HEK293T (cell line): ENCODE results near the gene PLCB4.

ENCODE experiments used
- CTCF ChIA-PET: fragments of 350-600 bp; formaldehyde crosslinking; extraction: SDS; loops from one replicate; lab custom pipeline; 2021; ENCODE audit warnings: antibody characterized with exemption, inconsistent platforms; lab: Yijun Ruan, JAX
- POLR2A ChIA-PET: fragments of 350-600 bp; formaldehyde crosslinking; extraction: SDS; loops from one replicate; lab custom pipeline; 2020; ENCODE audit warnings: antibody characterized with exemption, inconsistent platforms; lab: Yijun Ruan, JAX
- DNase-seq: peaks from one replicate; pipeline ENCODE4 v3.0.0; 2012; ENCODE audit warnings: mixed read lengths; ENCODE audit errors: extremely low spot score
- ARNT ChIP-seq: fragments of 450-650 bp; IDR thresholded peaks from 2 replicates; pipeline ENCODE4 v1.6.1; 2017; ENCODE audit warnings: mild to moderate bottlenecking
- BHLHE40 ChIP-seq: fragments of 450-650 bp; IDR thresholded peaks from 2 replicates; pipeline ENCODE4 v1.6.1; 2016; ENCODE audit warnings: mild to moderate bottlenecking, moderate library complexity, borderline replicate concordance
- CTBP1 ChIP-seq: fragments of 450-650 bp; IDR thresholded peaks from 2 replicates; pipeline ENCODE4 v1.6.1; 2016; ENCODE audit warnings: borderline replicate concordance
- ELF4 ChIP-seq: fragments of 450-650 bp; IDR thresholded peaks from 2 replicates; pipeline ENCODE4 v1.6.1; 2017; ENCODE audit warnings: antibody characterized with exemption
- FOXA1 ChIP-seq: fragments of 450-650 bp; IDR thresholded peaks from 2 replicates; pipeline ENCODE4 v1.6.1; 2016; ENCODE audit warnings: mild to moderate bottlenecking
- FOXK2 ChIP-seq: fragments of 450-650 bp; IDR thresholded peaks from 2 replicates; pipeline ENCODE4 v1.6.1; 2016; ENCODE audit warnings: mild to moderate bottlenecking
- FOXM1 ChIP-seq: fragments of 450-650 bp; IDR thresholded peaks from 2 replicates; pipeline ENCODE4 v1.6.1; 2017; ENCODE audit warnings: mild to moderate bottlenecking, borderline replicate concordance
- HDGF ChIP-seq: fragments of 450-650 bp; IDR thresholded peaks from 2 replicates; pipeline ENCODE4 v1.6.1; 2017; ENCODE audit warnings: antibody characterized with exemption, borderline replicate concordance
- L3MBTL2 ChIP-seq: fragments of 450-650 bp; conservative IDR thresholded peaks from 2 replicates; pipeline ENCODE4 v1.6.1; 2016; ENCODE audit warnings: mild to moderate bottlenecking
- LEF1 ChIP-seq: fragments of 450-650 bp; IDR thresholded peaks from 2 replicates; pipeline ENCODE4 v1.6.1; 2017; ENCODE audit warnings: mild to moderate bottlenecking, borderline replicate concordance
- NFRKB ChIP-seq: fragments of 450-650 bp; IDR thresholded peaks from 2 replicates; pipeline ENCODE4 v1.6.1; 2016; ENCODE audit warnings: mild to moderate bottlenecking, moderate library complexity
- SP1 ChIP-seq: fragments of 450-650 bp; IDR thresholded peaks from 2 replicates; pipeline ENCODE4 v1.6.1; 2017
- SUZ12 ChIP-seq: fragments of 450-650 bp; IDR thresholded peaks from 2 replicates; pipeline ENCODE4 v1.6.1; 2016; ENCODE audit warnings: mild to moderate bottlenecking
- TARDBP ChIP-seq: fragments of 450-650 bp; IDR thresholded peaks from 2 replicates; pipeline ENCODE4 v1.6.1; 2016
- ZNF384 ChIP-seq: fragments of 450-650 bp; IDR thresholded peaks from 2 replicates; pipeline ENCODE4 v1.6.1; 2016
- TF ChIP-seq, protein P1 (sequence below): fragments of 450-650 bp; IDR thresholded peaks from 2 replicates; pipeline ENCODE4 v1.6.1; 2016

Gene PLCB4

DNA sequence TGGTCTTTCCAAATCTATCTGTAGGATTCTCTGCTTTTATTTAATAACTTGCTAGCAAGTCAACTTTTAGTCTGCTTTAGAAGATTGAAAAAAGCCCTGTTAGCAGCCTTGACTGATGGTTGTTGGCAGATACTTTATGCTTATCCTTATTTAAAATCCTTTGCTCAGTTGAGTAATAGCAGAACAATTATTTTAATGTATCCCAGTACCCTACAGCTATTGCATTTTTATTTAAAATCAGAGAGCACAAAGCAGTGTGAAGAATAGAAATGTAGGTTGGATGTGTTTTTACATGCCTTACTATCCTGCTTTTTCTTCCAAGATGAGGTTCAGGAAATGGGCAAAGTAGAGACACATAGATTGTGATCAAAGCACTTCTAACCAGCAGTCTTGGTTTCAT, 298.4 kb downstream of the PLCB4 start:
- ChIA-PET CTCF (interaction anchor here (0.6 to 1.0 kb wide), 2 partner anchors 513 to 608 kb away, joined by 3 to 4 read pairs; no protein-coding TSS in a partner anchor), POLR2A (no interaction called here)
- DNase-seq = no peak
- TF ChIP-seq, protein P1, sequence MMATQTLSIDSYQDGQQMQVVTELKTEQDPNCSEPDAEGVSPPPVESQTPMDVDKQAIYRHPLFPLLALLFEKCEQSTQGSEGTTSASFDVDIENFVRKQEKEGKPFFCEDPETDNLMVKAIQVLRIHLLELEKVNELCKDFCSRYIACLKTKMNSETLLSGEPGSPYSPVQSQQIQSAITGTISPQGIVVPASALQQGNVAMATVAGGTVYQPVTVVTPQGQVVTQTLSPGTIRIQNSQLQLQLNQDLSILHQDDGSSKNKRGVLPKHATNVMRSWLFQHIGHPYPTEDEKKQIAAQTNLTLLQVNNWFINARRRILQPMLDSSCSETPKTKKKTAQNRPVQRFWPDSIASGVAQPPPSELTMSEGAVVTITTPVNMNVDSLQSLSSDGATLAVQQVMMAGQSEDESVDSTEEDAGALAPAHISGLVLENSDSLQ = no peak
- TF ChIP-seq SP1 (no peak), FOXA1 (no peak), NFRKB (no peak), FOXM1 (no peak), CTBP1 (no peak), HDGF (no peak), BHLHE40 (no peak), ELF4 (no peak), LEF1 (no peak), L3MBTL2 (no peak), TARDBP (no peak), ZNF384 (no peak), FOXK2 (no peak), SUZ12 (no peak), ARNT (no peak)

DNA sequence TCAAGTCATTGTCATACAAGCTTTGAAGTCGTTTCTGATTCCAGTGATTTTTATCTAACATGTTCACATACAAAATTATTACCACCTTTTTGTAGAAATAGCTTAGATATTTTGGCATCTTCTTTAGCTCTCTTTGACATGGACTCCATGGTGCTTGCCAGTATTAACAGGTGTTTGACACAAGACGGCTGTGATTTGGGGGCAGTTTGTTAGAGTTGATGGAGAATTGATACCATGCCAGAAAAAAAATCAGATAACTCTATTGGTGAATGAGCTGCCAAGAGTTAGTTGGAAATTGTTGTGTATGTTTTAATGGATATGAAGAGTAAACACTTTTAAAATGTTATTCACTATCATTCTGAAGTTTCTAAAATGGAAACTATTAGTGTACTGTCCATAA, 298.9 kb downstream of the PLCB4 start:
- no peak for DNase-seq
- TF ChIP-seq SP1 = no peak
- TF ChIP-seq BHLHE40 = no peak
- CTCF ChIA-PET = interaction anchor here (0.6 to 1.0 kb wide), 2 partner anchors 514 to 608 kb away, joined by 3 to 4 read pairs; no protein-coding TSS in a partner anchor
- POLR2A ChIA-PET = interaction anchor here (0.6 kb wide), 1 partner anchor 689 kb away, joined by 3 read pairs; no protein-coding TSS in a partner anchor

DNA sequence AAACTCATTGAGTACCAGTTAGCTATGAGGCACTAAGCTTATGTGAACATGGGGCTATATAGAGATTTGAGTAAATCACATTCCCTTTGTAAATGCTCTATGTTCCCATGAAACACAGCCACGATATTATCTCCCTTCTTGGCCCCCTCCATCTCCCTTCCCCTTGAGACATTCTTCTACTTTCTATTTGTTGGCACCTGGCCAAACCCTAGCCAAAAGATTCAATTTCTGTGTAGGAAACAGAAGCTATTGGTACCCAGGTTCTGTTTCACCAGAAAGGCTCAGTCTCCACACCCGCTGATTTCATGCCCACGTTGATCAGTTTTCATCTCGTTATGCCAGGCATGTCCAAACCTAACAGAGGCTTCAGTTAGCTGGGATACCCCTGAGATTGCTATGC, 300.0 kb downstream of the PLCB4 start:
- CTCF ChIA-PET = no interaction called here
- no peak for TF ChIP-seq TARDBP
- TF ChIP-seq BHLHE40 = no peak
- TF ChIP-seq SUZ12 = no peak
- no peak for TF ChIP-seq FOXM1
- TF ChIP-seq SP1 = no peak
- no peak for TF ChIP-seq FOXK2
- no peak for TF ChIP-seq ZNF384
- TF ChIP-seq CTBP1 = no peak
- TF ChIP-seq, protein P1 = no peak
- TF ChIP-seq LEF1 = no peak
- no peak for TF ChIP-seq NFRKB
- TF ChIP-seq ELF4 = no peak
- TF ChIP-seq L3MBTL2 = no peak
- TF ChIP-seq HDGF = no peak
- TF ChIP-seq ARNT = no peak
- TF ChIP-seq FOXA1 = no peak
- no peak for DNase-seq
- POLR2A ChIA-PET = no interaction called here

DNA sequence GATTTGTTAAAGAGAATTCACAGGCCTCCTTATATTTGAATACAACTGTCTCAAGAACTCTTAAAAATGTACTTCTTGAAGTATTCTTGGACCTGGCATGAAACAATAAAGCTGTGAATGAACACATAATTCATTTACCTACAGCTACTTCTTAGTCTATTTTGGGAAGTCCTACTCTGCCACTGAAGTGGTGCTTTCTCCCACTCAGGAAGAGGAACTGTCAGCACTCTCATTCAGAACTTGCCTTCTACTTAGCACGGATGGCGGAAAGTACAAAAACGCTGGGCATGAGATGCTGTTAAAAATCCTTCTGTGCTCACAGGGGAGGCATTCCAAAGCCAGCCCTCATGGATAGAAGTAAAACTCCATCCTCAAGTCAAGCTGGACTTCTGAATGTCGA, 300.7 kb downstream of the PLCB4 start:
- DNase-seq = no peak
- POLR2A ChIA-PET = no interaction called here
- CTCF ChIA-PET = no interaction called here
- TF ChIP-seq TARDBP (no peak), ZNF384 (no peak), FOXM1 (no peak), CTBP1 (no peak), NFRKB (no peak), LEF1 (no peak)
- TF ChIP-seq, protein P1 = no peak

DNA sequence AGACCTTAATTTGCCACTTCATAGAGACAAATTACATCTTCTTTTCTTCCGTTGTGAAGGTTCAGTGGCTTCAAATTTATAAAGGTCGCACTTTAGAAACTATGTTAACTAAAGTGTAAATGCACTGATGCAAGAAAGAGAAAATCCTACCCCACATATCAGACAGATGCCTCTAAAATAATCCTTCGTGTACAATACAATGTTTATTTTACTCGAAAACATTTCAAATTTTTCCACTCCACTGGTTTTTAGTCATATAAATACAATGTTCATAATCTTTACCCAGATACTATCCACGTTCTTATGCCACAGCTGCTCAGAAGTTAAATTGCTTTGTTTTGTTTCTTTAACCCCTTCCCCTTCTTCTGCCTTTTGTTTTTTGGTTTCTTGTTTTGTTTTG, 305.2 kb downstream of the PLCB4 start:
- no peak for DNase-seq
- ChIA-PET CTCF (no interaction called here), POLR2A (no interaction called here)
- TF ChIP-seq HDGF = no peak
- TF ChIP-seq CTBP1 = no peak
- no peak for TF ChIP-seq BHLHE40
- no peak for TF ChIP-seq L3MBTL2
- no peak for TF ChIP-seq FOXA1
- TF ChIP-seq SUZ12 = no peak
- TF ChIP-seq FOXM1 = no peak
- TF ChIP-seq ARNT = no peak
- no peak for TF ChIP-seq NFRKB
- no peak for TF ChIP-seq ZNF384
- no peak for TF ChIP-seq SP1
- TF ChIP-seq ELF4 = no peak
- TF ChIP-seq LEF1 = no peak
- no peak for TF ChIP-seq FOXK2
- TF ChIP-seq, protein P1 = no peak
- no peak for TF ChIP-seq TARDBP

DNA sequence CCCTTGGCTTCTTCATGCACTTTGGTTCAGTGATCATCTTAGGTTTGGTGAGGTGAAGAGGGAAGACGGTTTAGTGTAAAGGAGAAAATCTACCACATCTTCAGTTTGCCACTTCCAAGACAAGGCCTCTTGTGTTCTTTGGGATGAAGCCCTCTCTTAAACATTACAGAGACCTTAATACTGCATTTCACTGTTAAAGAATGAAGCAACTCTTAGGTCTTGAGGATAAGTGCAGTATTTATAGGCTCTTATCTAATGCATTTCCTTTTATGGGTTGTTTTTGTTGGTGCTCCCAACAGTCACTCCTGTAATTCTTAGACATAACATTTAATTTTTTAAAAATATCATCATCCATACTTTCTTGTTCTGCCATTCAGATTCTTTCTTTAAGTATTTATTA, 305.6 kb downstream of the PLCB4 start:
- CTCF ChIA-PET = no interaction called here
- POLR2A ChIA-PET = no interaction called here
- TF ChIP-seq SUZ12 (no peak), LEF1 (no peak), SP1 (no peak), ARNT (no peak), NFRKB (no peak), TARDBP (no peak), FOXM1 (no peak), BHLHE40 (no peak), CTBP1 (no peak), L3MBTL2 (no peak), ZNF384 (no peak), FOXK2 (no peak), FOXA1 (no peak)
- TF ChIP-seq, protein P1 = no peak

More for the DNA sequence above, 305.6 kb downstream of the PLCB4 start:
- DNase-seq = no peak
